HEK293T (cell line): Measurements from ENCODE around the gene RAB15.

Source experiments
- CTCF ChIA-PET: fragments of 350-600 bp; formaldehyde crosslinking; extraction: SDS; loops from one replicate; lab custom pipeline; 2021; ENCODE audit warnings: antibody characterized with exemption, inconsistent platforms; lab: Yijun Ruan, JAX
- POLR2A ChIA-PET: fragments of 350-600 bp; formaldehyde crosslinking; extraction: SDS; loops from one replicate; lab custom pipeline; 2020; ENCODE audit warnings: antibody characterized with exemption, inconsistent platforms; lab: Yijun Ruan, JAX
- DNase-seq: peaks from one replicate; pipeline ENCODE4 v3.0.0; 2012; ENCODE audit warnings: mixed read lengths; ENCODE audit errors: extremely low spot score
- ARNT ChIP-seq: fragments of 450-650 bp; IDR thresholded peaks from 2 replicates; pipeline ENCODE4 v1.6.1; 2017; ENCODE audit warnings: mild to moderate bottlenecking
- BHLHE40 ChIP-seq: fragments of 450-650 bp; IDR thresholded peaks from 2 replicates; pipeline ENCODE4 v1.6.1; 2016; ENCODE audit warnings: mild to moderate bottlenecking, moderate library complexity, borderline replicate concordance
- CTBP1 ChIP-seq: fragments of 450-650 bp; IDR thresholded peaks from 2 replicates; pipeline ENCODE4 v1.6.1; 2016; ENCODE audit warnings: borderline replicate concordance
- ELF4 ChIP-seq: fragments of 450-650 bp; IDR thresholded peaks from 2 replicates; pipeline ENCODE4 v1.6.1; 2017; ENCODE audit warnings: antibody characterized with exemption
- FOXA1 ChIP-seq: fragments of 450-650 bp; IDR thresholded peaks from 2 replicates; pipeline ENCODE4 v1.6.1; 2016; ENCODE audit warnings: mild to moderate bottlenecking
- FOXK2 ChIP-seq: fragments of 450-650 bp; IDR thresholded peaks from 2 replicates; pipeline ENCODE4 v1.6.1; 2016; ENCODE audit warnings: mild to moderate bottlenecking
- FOXM1 ChIP-seq: fragments of 450-650 bp; IDR thresholded peaks from 2 replicates; pipeline ENCODE4 v1.6.1; 2017; ENCODE audit warnings: mild to moderate bottlenecking, borderline replicate concordance
- HDGF ChIP-seq: fragments of 450-650 bp; IDR thresholded peaks from 2 replicates; pipeline ENCODE4 v1.6.1; 2017; ENCODE audit warnings: antibody characterized with exemption, borderline replicate concordance
- L3MBTL2 ChIP-seq: fragments of 450-650 bp; conservative IDR thresholded peaks from 2 replicates; pipeline ENCODE4 v1.6.1; 2016; ENCODE audit warnings: mild to moderate bottlenecking
- LEF1 ChIP-seq: fragments of 450-650 bp; IDR thresholded peaks from 2 replicates; pipeline ENCODE4 v1.6.1; 2017; ENCODE audit warnings: mild to moderate bottlenecking, borderline replicate concordance
- NFRKB ChIP-seq: fragments of 450-650 bp; IDR thresholded peaks from 2 replicates; pipeline ENCODE4 v1.6.1; 2016; ENCODE audit warnings: mild to moderate bottlenecking, moderate library complexity
- SP1 ChIP-seq: fragments of 450-650 bp; IDR thresholded peaks from 2 replicates; pipeline ENCODE4 v1.6.1; 2017
- SUZ12 ChIP-seq: fragments of 450-650 bp; IDR thresholded peaks from 2 replicates; pipeline ENCODE4 v1.6.1; 2016; ENCODE audit warnings: mild to moderate bottlenecking
- TARDBP ChIP-seq: fragments of 450-650 bp; IDR thresholded peaks from 2 replicates; pipeline ENCODE4 v1.6.1; 2016
- ZNF384 ChIP-seq: fragments of 450-650 bp; IDR thresholded peaks from 2 replicates; pipeline ENCODE4 v1.6.1; 2016
- TF ChIP-seq, protein P1 (sequence below): fragments of 450-650 bp; IDR thresholded peaks from 2 replicates; pipeline ENCODE4 v1.6.1; 2016

RAB15 gene

DNA sequence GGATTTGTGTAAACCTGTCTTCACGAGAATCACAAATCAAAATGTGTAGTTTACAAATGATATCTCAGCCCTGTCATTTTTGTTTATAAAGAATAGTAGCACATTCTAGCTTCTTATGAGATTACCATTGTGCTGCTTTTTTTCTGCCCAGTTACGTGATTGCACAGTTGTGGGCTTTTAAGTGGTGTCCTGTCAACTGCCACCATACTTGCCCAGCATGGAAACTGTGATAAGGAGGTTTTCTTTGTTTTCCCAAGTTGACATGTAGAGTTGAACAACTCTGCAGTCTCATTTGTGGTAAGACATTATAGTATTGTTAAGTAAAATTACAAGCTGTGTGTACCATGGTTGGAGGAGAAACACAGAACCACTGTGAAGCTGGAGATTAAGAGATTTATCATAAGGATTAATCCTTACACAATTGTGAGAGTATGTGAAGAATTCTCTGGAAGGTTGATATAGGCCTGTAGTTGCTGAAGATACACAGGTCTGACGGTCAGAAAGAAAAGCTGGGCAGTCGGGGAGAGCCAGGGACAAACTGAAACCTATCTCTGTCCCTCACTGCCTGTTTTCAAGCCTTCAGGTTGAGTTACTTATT, 45.6 kb downstream of the RAB15 start:
- DNase-seq, result no peak
- ChIA-PET POLR2A (interaction anchor here (1.8 to 2.2 kb wide), 2 partner anchors 10 to 12 kb away, joined by 5 to 10 read pairs; partner anchors contain the start of gene CHURC1), CTCF (interaction anchor here (0.7 kb wide), 1 partner anchor 258 kb away, joined by 4 read pairs; no protein-coding TSS in a partner anchor)
- TF ChIP-seq FOXM1 (no peak), LEF1 (no peak), FOXA1 (no peak), CTBP1 (no peak), FOXK2 (no peak)

DNA sequence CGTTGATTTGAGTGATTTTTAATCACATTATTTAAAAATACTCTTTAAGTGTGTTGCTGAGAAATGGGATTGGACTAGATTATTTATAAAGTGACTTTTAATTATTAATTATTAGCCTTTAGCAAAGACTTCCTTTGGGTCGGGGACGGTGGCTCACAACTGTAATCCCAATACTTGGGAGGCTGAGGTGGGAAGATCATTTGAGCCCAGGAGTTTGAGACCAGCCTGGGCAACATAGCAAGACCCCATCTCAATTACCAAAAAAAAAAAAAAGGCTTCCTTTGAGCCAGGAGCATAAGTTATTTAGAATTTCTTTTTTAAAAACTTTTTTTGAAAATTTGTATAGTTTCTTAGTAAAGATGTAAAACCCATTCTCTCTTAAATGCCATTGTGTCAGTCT, 49.1 kb downstream of the RAB15 start:
- ChIA-PET POLR2A (no interaction called here), CTCF (no interaction called here)
- no peak for DNase-seq
- no peak for TF ChIP-seq ARNT
- TF ChIP-seq FOXM1, result no peak
- TF ChIP-seq SP1, result no peak
- no peak for TF ChIP-seq TARDBP
- TF ChIP-seq BHLHE40, result no peak
- TF ChIP-seq CTBP1, result no peak
- no peak for TF ChIP-seq FOXK2
- no peak for TF ChIP-seq NFRKB
- no peak for TF ChIP-seq ELF4
- TF ChIP-seq, protein P1, sequence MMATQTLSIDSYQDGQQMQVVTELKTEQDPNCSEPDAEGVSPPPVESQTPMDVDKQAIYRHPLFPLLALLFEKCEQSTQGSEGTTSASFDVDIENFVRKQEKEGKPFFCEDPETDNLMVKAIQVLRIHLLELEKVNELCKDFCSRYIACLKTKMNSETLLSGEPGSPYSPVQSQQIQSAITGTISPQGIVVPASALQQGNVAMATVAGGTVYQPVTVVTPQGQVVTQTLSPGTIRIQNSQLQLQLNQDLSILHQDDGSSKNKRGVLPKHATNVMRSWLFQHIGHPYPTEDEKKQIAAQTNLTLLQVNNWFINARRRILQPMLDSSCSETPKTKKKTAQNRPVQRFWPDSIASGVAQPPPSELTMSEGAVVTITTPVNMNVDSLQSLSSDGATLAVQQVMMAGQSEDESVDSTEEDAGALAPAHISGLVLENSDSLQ, result no peak
- no peak for TF ChIP-seq HDGF

DNA sequence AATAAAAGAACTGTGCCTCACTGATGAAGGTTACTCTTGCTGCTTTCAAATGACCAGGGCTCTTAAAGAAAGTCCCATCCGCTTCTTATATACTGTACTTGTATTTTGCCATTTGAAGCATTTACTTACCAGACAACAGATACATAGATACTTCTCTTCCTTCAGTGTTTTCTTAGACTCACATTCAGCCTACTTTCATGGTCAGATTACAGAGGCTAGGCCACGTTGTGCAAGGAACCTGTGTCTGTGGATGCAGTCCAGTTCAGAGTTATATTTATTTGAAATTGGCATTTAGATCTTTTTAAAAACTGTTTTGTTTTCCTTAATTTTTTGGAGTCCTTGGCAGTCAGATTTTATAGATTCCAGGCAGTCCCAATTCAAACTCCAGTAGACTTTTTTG, 51.7 kb downstream of the RAB15 start:
- POLR2A ChIA-PET, result no interaction called here
- CTCF ChIA-PET, result interaction anchor here (0.7 kb wide), 1 partner anchor 24 kb away, joined by 3 read pairs; no protein-coding TSS in a partner anchor
- TF ChIP-seq SUZ12, result no peak
- TF ChIP-seq FOXK2, result no peak
- TF ChIP-seq CTBP1, result no peak
- no peak for TF ChIP-seq HDGF
- no peak for TF ChIP-seq ZNF384
- TF ChIP-seq L3MBTL2, result no peak
- no peak for TF ChIP-seq BHLHE40
- no peak for TF ChIP-seq LEF1
- no peak for TF ChIP-seq TARDBP
- no peak for DNase-seq

- no peak for DNase-seq
- no peak for TF ChIP-seq FOXM1
- TF ChIP-seq L3MBTL2, result no peak
- TF ChIP-seq ARNT, result no peak
- no peak for TF ChIP-seq SP1
- no peak for TF ChIP-seq ZNF384
- no peak for TF ChIP-seq FOXA1
- CTCF ChIA-PET, result interaction anchor here (0.7 kb wide), 1 partner anchor 24 kb away, joined by 3 read pairs; no protein-coding TSS in a partner anchor
- POLR2A ChIA-PET, result no interaction called here
Observed at GRCh38 chr14:64919618-64920017, 52.5 kb downstream of the RAB15 start.

DNA sequence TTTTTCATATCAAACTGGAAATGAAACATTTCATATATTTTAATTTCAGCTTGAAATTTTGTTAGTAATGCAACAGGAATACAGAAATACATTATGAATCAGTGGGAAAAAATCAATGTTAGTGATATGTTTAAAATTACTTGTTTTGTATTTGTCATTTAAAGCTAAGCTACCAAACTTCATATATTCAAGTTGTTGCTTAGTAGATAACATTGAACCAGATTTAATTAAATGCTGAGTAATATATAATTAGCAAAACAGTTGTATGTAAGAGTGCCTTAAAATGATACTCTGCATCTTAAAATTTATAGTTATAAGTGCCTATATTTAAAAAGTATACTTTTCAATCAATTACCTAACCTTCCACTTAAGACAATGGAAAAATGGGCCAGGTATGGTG, 52.9 kb downstream of the RAB15 start:
- no peak for DNase-seq
- POLR2A ChIA-PET, result no interaction called here
- TF ChIP-seq CTBP1 (no peak), FOXK2 (no peak), LEF1 (no peak), FOXM1 (no peak), SP1 (no peak), SUZ12 (no peak), ZNF384 (no peak), BHLHE40 (no peak)
- TF ChIP-seq, protein P1, result no peak
- CTCF ChIA-PET, result no interaction called here

DNA sequence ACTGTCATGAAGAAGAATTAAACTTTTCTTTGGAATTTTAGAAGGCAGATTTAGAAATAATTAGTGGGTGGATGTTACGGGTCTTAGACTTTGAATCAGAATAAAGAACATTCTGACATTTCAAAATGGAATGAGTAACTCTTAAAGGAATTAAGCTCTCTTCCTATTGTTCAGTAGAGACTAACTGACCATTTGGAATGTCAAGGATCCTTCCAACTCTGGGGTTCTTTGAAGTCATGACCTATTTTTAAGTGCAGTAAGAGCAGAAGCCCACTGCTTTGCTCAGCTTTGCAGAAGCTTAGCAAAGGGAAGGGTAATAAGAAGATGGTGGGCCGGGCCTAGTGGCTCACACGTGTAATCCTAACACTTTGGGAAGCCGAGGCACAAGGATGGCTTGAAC, 53.9 kb downstream of the RAB15 start:
- ChIA-PET POLR2A (no interaction called here), CTCF (no interaction called here)
- no peak for DNase-seq
- TF ChIP-seq, protein P1, result no peak
- TF ChIP-seq BHLHE40 (no peak), FOXM1 (no peak), L3MBTL2 (no peak), SP1 (no peak), ELF4 (no peak), LEF1 (no peak), SUZ12 (no peak)

DNA sequence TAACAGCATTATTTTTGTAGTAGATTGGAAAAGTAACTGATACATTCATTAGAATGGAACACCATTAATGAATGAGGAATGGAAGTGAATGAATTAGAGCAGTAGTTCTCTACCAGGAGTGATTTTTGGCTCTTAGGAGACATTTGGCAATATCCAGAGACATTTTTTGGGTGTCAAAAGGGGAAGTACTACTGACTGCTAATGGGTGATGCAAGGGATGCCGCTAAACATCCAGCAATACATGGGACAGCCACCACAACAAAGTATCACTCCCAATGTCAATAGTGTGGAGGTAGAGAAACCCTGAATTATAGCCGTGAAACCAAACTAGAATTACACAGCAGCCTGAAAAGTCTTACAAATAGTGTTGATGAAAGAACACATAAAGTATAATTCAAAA, 56.3 kb downstream of the RAB15 start:
- TF ChIP-seq CTBP1 (no peak), TARDBP (no peak), ZNF384 (no peak), FOXA1 (no peak), LEF1 (no peak), BHLHE40 (no peak), FOXK2 (no peak), FOXM1 (no peak), SUZ12 (no peak), HDGF (no peak), SP1 (no peak), ELF4 (no peak), L3MBTL2 (no peak), ARNT (no peak), NFRKB (no peak)
- TF ChIP-seq, protein P1, result no peak
- ChIA-PET POLR2A (interaction anchor here (0.5 kb wide), 1 partner anchor 39 kb away, joined by 4 read pairs; no protein-coding TSS in a partner anchor), CTCF (no interaction called here)
- DNase-seq, result no peak
